Measurements from ENCODE around the gene KCNQ1. TPM values are rescaled to one million over a fixed set of nuclear protein-coding genes. Genes with fewer than 3 reads are reported as not detected.
A peak's percentile ranks its signal among the peaks of the same experiment; 100 is the strongest.

Gene KCNQ1
- total RNA-seq, 1 donor from 2014 or later = 96.4 TPM

- DNase-seq (ENCODE audit: low spot score) = no peak
These were observed 439.4 kb downstream of the KCNQ1 start for GRCh38 chr11:2883979-2884815.

- peak; percentile 59 for DNase-seq (ENCODE audit: low spot score)
These were observed 440.3 kb downstream of the KCNQ1 start for GRCh38 chr11:2885017-2885677.

DNA sequence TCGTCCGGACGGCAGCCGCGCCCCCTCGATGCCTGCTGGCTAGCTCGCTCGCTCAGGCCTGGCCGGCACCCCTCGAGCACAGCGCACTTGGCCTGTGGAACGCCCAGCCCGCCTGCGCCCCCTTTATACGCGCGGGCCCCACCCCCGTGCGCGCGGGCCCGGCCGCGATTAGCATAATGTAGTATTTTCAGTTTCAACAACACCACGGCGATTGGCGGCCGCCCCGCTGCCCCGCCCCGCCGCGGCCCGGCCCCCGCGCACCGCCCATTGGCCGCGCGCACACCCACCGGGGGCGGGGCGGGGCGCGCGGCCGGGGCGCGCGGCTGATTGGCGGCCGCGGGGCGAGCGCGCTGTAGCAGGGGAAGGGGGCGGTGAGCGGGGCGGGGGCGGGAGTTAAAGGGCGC, 440.9 kb downstream of the KCNQ1 start, which contains the start of gene CDKN1C:
Gene CDKN1C (minus strand): TSS at position 98 of the 404 bp plus-strand sequence. CDS start 319 bp downstream, outside the sequence.
- DNase-seq (ENCODE audit: low spot score) = peak; percentile 91

DNA sequence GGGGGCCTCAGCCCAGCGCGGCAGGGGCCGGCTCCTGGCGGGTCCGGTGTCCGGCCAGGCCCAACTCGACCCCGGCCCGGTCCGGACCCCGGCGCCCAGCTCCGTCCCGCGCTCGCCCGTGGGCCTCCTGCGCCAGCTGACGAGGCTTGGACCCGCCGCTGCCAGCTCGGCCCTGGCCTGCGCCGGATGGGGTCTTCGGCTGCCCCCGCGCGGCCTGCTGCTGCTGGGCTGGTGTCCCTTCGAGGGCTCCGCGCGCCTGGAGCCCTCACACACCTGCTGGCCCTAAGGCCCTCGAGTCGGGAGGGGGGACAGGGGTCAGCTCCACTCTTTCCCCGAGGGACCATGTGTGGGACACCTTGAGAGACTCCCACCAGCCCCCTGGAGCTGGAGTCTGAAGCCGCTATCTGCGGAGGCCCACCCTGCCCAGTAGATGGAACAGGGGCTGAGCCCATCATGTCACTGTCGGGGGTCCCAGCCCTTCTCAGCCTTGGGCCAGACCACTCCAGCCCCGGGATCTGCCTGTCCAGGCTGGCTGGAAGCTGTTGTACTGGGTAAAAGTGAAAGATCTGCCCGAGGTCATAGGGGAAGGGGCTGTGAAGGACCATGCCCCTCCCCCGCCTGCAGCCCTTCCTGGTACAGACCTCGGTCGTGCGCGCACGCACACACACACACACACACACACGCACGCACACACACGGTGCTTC, 441.5 kb downstream of the KCNQ1 start:
- DNase-seq (ENCODE audit: low spot score) = no peak

DNA sequence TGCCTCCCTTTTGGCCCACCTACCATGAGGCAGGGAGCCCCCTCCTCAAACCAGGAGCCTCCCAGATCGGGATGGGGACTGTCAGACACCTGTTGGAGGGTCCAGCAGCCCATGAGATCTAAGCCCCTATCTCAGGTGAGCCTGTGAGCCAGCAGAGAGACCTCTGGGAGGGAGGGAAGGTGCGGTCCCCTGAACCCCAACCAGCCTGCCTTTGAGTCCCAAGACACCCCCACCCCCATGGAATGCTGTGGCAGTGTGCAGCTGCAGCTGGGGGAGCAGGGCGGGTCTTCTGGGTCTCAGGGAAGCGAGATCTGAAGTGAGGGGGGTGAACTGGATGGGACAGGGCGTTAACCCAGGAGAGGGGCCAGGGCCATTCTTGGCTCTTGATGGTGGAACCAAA, 442.1 kb downstream of the KCNQ1 start:
- no peak for DNase-seq (ENCODE audit: low spot score)

GRCh38 chr11:2887515-2888195, 442.8 kb downstream of the KCNQ1 start:
- no peak for DNase-seq (ENCODE audit: low spot score)

DNA sequence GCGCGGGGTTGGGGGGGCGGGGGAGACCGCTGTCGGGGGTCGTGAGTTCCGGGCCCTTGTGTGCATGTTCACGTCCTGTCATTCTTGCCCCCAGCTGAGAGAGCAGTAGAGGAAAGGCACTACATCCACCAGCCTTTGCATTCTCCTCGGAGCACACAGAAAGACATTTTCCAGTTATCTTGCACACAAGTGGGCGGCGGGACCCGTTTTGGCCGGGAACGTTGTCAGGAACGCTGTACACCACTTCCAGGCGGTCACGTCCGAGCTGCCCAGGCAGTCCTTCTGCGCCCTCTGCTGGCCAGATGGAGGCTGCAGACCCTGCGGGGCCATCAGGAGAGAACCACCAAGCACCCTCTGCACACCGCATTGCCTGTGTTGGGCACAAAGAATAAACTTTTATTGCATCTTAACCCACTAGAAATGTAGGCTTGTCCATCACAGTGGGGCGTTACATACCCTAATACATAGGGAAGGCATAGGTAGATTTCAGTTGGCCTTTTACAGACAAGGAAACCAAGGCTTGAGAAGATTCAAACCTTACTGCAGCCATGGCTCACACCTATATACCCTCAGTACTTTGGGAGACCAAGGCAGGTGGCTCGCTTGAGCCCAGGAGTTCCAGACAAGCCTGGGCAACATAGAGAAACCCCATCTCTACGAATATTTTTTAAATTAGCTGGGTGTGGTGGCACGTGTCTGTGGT, 443.6 kb downstream of the KCNQ1 start:
- DNase-seq (ENCODE audit: low spot score) = peak; percentile 93

DNA sequence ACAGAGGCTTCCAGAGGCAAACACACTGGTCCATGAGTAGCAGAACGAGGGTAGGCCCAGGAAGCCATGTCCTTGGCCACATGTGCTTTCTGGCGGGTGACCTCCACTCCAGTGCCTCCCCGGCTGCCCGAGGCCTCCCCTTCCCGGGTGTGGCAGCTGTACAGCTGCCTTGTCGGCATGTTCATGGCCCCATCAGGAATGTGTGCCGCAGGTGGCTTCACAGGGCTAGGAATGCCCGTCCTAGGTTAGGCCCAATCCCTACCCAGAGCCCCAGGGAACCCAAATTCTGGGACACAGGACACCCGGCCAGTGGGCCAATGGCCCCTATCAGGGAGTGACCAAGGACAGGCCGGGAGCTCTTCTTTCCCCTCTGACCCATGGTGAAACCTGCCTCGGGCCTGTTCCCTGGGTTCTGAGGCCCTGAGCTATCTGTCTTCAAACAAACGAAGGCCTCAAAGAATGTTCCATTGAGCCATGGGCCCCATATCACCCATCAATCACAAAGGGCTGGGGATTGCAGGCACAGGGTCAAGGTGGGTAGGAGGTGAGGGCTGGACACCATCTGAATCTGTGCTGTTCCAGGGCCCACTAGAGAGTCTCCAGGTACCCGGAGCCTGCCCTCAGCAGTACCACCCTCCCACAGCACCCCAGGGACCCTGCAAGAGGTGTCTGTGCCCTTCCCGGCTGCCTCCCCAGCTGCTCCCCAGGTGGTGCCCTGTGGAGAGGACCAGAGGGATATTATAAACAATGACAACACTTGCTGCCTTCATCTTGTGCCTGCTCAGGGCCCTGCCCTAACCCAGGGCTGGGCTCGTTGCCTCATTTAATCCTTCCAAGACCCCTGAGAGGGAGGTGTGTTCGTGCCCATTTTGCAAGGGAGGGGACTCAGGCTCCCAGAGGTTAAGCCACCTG, 444.8 kb downstream of the KCNQ1 start:
- DNase-seq (ENCODE audit: low spot score) = no peak

DNA sequence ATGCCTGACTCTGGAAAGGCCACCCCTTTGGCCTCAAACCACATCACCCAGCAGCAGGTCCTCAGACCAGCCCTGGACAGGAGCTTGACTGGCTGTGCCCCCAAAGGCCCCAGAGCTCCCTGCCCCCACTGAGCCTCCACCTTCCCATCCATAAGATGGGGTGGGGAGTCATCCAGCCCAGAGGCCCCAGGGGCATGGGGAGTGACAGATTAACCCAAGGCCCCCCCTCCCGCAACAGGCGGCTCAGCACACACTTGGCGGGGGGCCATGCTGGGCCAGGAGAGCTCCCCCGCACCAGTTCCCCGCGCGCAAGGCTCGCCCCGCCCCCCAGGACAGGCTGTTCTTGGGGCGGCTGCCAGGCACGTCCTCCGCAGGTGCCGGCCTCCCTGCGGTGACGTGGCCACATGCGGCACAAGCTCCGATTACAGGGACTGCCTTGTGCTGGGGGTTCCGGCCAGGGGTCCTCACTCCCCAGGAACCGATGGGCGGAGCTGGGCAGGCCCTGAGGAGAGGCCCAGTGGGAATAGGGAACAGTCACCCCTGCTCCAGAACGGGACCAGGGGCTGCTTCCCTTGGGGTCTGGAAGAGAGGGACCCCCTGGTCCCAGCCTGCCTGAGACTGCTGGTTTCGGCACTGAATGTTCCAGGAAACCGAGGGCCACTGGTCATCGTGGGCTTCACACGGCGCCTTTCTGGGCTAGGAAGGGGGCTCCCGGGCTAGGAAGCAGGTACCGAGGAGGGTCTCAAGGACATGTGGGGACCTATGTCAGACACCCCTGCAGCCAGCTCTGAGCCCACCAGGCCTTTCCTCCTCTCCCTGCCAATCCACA, 445.9 kb downstream of the KCNQ1 start:
- peak; percentile 63 for DNase-seq (ENCODE audit: low spot score)

DNA sequence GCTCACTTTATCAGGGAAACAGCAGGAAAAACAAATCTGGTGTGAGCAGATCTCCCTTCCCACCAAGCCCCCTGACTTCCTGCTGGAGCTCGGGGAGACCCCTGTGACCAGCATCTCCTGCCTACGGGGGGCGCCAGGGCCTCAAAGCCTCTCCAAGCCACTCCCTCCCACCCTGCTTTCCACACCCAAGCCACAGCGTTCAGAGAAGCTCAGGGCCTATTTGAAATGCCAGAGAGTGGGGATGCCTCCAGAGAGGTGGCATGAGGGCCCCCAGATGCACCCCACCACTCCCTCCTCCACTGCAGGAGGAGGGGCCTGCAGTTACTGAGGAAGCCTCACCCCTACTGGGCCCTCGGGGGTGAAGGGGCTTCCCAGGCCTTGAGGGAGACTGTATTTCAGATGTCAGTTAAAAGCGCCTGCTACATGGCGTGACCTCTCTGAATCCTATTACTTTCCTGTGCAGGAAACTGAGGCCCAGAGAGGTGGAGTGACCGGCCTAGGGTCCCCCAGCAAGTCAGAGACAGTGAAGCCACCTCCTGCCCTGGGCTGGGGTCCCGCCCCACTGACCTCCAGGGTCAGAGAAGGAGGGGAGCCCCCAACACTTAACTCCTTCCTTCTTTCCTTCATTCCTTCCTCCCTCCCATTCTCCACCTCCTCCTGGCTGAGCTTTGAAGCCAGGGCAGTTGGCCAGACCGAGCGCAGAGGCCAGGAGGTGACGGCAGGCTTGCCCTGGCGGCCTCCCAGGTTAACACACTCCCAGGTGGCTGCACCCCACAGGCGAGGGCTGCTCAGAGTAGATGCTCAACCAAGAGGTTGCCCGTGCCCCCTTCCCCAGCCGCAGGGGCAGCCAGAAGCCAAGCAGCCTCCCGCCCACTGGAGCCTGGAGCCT, 446.8 kb downstream of the KCNQ1 start:
- no peak for DNase-seq (ENCODE audit: low spot score)

- peak; percentile 46 for DNase-seq (ENCODE audit: low spot score)
These were observed 447.6 kb downstream of the KCNQ1 start for GRCh38 chr11:2892215-2892966.

DNA sequence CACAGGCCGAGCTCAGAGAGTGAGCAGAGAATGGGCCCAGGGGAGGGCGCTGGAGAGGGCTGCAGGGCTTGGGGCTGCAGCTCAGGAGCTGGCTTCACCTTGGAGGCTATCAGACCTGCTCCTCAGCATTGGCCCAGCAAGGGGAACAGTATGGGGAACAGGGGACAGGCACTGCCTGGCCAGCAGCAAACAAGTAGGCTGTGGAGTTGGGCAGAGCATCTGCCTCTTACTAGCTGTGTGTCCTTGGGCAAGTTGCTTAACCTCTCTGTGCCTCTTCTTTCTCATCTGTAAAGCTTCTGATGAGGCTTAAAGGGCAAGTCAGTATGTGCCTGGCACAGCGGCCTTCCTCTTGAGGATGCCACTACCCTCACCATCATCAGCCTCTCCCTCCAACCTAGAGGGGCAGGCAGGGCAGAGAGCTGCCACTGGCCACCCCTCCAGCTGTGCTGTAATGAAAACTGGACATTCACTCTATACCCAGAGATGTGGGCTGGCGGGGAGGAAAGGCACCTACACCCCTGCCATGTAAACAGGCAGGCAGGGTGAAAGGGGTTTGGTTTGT, 448.2 kb downstream of the KCNQ1 start:
- no peak for DNase-seq (ENCODE audit: low spot score)

GRCh38 chr11:2893935-2894334, 449.1 kb downstream of the KCNQ1 start:
- DNase-seq (ENCODE audit: low spot score) = no peak

GRCh38 chr11:2896047-2896446, 451.2 kb downstream of the KCNQ1 start:
- no peak for DNase-seq (ENCODE audit: low spot score)

- DNase-seq (ENCODE audit: low spot score) = no peak
These were observed 452.2 kb downstream of the KCNQ1 start for GRCh38 chr11:2897048-2897447.

DNA sequence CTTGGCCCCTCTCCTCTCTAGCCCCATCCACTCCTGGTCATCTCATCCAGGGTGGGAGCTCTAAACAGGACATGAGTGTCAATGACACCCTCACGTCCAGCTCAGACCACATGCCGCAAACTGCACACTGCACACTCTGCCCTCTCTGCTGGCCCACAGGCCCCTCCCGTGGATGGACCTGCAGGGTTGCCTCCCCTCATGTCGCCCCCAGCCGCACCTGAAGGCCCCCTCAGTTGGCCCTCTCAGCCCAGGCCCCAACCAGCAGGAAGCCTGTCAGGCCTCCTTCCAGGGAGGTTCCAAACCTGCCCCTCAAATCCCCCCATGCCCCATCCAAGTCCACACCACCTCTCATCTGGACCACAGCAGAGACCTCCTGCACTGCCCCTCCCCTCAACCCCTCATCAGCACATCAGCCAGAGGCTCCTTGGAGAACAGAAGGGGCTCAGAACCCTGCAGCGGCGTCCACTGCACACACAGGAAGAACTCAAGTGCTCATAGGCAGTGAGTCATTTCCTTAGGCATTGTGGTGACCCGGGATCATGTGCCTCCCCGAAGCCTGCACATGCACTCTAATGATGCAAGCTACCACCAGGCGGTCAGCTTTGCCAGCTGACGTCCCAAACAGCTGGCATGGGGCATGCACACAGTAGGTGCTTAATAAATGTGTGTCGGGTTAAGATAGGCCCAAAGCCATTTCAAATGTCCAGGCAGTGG, 453.7 kb downstream of the KCNQ1 start:
- DNase-seq (ENCODE audit: low spot score) = peak; percentile 80

Measured in mucosa of gallbladder (tissue), 1 donor.